A549 (cell line): ENCODE data around the gene TMEM203.

Source experiments
- CEBPB ChIP-seq, 2 experiments: fragments of >200 bp in 1 of 2; sonication (Bioruptor Twin) in 1 of 2; formaldehyde crosslinking in 1 of 2; IDR thresholded peaks; 2 replicates each; pipeline ENCODE4 v1.6.1; 2012 to 2016
- CTCF ChIP-seq: fragments of >200 bp; sonication (Bioruptor Twin); formaldehyde crosslinking; IDR thresholded peaks from 3 replicates; pipeline ENCODE4 v1.5.1; 2016
- EHMT2 ChIP-seq: fragments of 200-600 bp; sonication (generic); IDR thresholded peaks from 2 replicates; pipeline ENCODE4 v1.6.1; 2016; ENCODE audit warnings: antibody characterized with exemption, low read depth, mild to moderate bottlenecking, moderate library complexity
- ELK1 ChIP-seq: fragments of 150-350 bp; IDR thresholded peaks from 2 replicates; pipeline ENCODE4 v1.6.1; 2014; ENCODE audit warnings: low read depth, mild to moderate bottlenecking, low read length
- EP300 ChIP-seq, 2 experiments: fragments of >200 bp; sonication (Bioruptor Twin); formaldehyde crosslinking; IDR thresholded peaks; 2 replicates in 1 of 2; 3 replicates in 1 of 2; pipeline ENCODE4 v1.6.1; 2016 to 2017
- FOSL2 ChIP-seq, 2 experiments: fragments of 450-650 bp in 1 of 2; fragments of >200 bp in 1 of 2; sonication (Bioruptor Twin) in 1 of 2; formaldehyde crosslinking; IDR thresholded peaks; 2 replicates each; pipeline versions ENCODE4 v1.5.0 to v1.6.1; 2016 to 2020; ENCODE audit warnings: mild to moderate bottlenecking in 1 of 2, moderate library complexity in 1 of 2
- JUN ChIP-seq, 2 experiments: fragments of >200 bp; sonication (Bioruptor Twin); formaldehyde crosslinking; IDR thresholded peaks; 2 replicates in 1 of 2; 3 replicates in 1 of 2; pipeline ENCODE4 v1.6.1; 2016 to 2017
- MYC ChIP-seq: IDR thresholded peaks from 2 replicates; pipeline ENCODE4 v1.6.1; 2012; ENCODE audit warnings: mild to moderate bottlenecking, inconsistent platforms, low read length, improper control_type of control experiment, borderline replicate concordance
- NFE2L2 ChIP-seq: fragments of 150-350 bp; conservative IDR thresholded peaks from 2 replicates; pipeline ENCODE4 v1.6.1; 2014; ENCODE audit warnings: low read length
- PHF8 ChIP-seq: fragments of 200-600 bp; sonication (generic); IDR thresholded peaks from 2 replicates; pipeline ENCODE4 v1.6.1; 2016; ENCODE audit warnings: low read depth, mild to moderate bottlenecking, antibody characterized with exemption, moderate library complexity, borderline replicate concordance
- POLR2A ChIP-seq: IDR thresholded peaks from 2 replicates; pipeline ENCODE4 v1.6.1; 2012; ENCODE audit warnings: mild to moderate bottlenecking, low read length
- RAD21 ChIP-seq, 2 experiments: fragments of >200 bp in 1 of 2; sonication (Bioruptor Twin) in 1 of 2; formaldehyde crosslinking in 1 of 2; IDR thresholded peaks in 1 of 2; conservative IDR thresholded peaks in 1 of 2; 2 replicates in 1 of 2; 3 replicates in 1 of 2; pipeline ENCODE4 v1.6.1; 2012 to 2018; ENCODE audit warnings: inconsistent platforms in 1 of 2
- REST ChIP-seq: fragments of 200-600 bp; sonication (generic); IDR thresholded peaks from 2 replicates; pipeline ENCODE4 v1.6.1; 2016; ENCODE audit warnings: antibody characterized with exemption, mild to moderate bottlenecking, moderate library complexity

- TF ChIP-seq CTCF, result no peak
- no peak for TF ChIP-seq EP300 (IDR thresholded peaks at IDR 0.05)
- no peak for TF ChIP-seq CEBPB (IDR thresholded peaks at IDR 0.05)
- no peak for TF ChIP-seq RAD21 (conservative IDR thresholded peaks at IDR 0.05 in 1 of 2, IDR thresholded peaks at IDR 0.05 in 1 of 2)
- no peak for TF ChIP-seq REST
- TF ChIP-seq JUN (IDR thresholded peaks at IDR 0.05), result no peak
- no peak for TF ChIP-seq POLR2A
- TF ChIP-seq FOSL2 (IDR thresholded peaks at IDR 0.05), result no peak
- TF ChIP-seq FOSL2 (CRISPR knock-in tag; IDR thresholded peaks at IDR 0.05), result no peak
- TF ChIP-seq NFE2L2, result no peak
- no peak for TF ChIP-seq MYC
- no peak for TF ChIP-seq ELK1
- no peak for TF ChIP-seq EHMT2
- no peak for TF ChIP-seq PHF8
These were observed 45.4 kb downstream of the TMEM203 start for GRCh38 chr9:137160054-137160425.
